ENCODE data around the gene WASF2. TPM values are rescaled to one million over a fixed set of nuclear protein-coding genes. Genes with fewer than 3 reads are reported as not detected.
"Not testable (repeated sequence)": the region's sequence is repeated elsewhere in the genome, so short reads cannot be mapped to it uniquely, and the experiment has no call there.

Gene WASF2
- total RNA-seq, 1 experiment from 2014 or later, result 7.9 TPM

DNA sequence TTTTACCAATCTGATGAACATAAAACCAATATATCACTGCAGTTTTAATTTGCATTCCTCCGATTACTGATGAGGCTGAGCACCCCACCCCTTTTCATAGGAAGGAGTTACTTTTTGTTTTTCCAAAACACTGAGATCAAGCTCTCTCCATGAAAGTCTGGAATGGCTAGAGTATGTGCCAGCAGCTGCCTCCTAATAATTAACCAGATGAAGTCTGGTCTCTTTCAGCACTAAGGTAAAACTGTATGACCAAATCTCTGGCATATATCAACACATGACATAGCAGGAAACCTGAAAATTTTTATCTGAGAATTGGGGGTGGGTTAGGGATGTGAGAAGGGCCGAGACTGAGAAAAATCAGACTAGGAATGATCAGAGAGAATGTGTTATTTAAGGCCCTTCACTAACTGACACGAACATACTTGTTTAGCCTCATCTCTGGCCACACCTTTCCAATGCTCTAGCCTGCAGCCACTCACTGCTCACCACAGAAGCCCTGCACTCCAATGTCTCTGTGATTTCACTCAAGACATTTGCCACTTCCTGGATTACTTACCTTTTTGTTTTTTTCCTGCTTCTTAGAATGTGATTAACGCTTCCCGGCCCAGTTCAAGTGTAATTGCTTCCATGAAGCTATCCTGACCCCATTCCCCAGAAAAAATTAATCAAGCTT is 34.7 kb downstream of the WASF2 start:
- no peak for DNase-seq (ENCODE audit: low spot score)

DNA sequence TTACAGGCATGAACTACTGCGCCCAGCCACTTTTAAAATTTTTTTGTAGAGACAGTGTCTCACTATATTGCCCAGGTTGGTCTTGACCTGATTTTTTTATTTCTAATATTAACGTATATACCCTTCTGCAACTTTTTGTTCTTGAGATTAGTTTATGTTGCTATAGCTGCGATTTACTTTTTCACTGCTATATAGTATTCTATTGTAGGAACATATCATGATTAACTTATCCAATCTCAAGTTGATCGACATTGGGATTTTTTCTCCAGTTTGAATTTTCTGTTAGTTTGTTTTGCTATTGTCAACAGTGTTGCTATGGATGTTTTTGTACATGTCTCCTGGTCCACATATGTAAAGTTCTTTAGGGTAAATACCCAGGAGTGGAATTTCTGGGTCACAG is 35.4 kb downstream of the WASF2 start:
- DNase-seq (ENCODE audit: low spot score), result no peak

DNA sequence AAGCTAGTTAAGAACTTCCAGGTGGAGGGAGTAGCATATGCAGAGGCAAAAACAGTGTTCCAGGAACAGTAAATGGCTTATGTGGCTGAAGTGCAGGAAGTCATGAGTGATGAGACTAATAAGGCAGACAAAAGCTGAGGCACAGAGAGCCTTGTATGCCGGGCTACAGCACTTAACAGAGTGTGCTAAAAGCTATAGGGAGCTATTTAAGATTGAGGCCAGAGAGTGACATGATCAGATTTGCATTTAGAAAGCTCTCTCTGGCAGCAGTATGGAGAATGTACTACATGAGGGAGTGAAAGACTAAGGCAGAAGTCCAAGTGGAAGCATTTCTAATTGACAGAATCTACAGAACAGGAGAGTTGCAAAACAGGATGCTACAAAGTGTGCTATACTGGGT is 38.6 kb downstream of the WASF2 start:
- no peak for DNase-seq (ENCODE audit: low spot score)

DNA sequence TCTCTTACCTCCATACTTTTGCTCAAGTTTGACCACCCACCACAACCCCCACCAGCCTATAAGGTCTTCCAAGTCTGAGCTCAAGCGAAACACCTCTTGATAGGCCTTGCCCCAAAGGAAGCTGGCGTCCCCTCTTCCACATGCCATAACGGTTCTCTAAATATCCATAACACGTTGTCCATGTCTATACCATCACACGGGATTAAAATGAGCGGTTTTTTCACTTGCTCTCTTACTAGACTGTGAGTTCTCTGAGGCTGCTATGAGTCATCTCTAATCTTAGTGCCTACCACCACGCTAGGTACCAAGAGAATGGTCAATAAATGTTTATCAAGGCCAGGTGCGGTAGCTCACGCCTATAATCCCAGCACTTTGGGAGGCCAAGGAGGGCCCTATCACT is 41.0 kb downstream of the WASF2 start:
- no peak for DNase-seq (ENCODE audit: low spot score)

DNA sequence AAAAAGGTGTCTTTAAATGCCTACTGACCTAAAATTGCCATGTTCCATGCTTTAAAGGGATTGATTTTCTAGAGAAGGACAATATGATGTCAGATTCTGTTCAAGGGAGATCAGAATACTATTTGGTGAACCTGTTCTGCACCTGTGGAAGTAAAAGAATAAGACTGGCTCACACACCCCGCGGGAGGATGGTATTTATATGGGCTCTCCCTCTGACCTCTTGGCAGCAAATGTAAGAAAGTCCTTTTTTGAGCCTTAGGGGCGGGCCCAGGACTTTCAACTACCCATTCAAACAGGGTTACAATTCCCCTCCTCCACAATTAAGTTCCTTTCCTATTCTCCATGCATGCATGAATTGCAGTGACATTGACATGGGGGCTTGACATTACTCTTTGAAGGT is 42.1 kb downstream of the WASF2 start:
- DNase-seq (ENCODE audit: low spot score), result no peak

DNA sequence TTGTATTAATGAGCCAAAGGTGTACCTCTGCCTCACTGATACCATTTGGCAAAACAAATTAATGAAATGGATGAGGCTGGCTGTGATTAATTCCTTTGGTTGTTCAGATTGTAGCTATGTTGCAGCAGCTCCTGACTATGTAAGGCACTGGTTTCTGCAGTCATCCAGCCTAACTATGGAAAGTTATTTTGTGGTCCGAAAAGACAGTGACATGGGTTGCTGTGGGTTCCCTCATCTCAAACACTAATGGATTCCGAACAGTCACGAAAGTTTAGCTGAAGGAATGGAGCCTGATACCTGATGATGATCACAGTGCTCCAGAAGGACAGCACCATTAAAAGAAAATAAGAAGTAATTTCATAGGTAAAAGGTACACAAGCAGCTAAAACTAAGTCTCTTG is 42.6 kb downstream of the WASF2 start:
- no peak for DNase-seq (ENCODE audit: low spot score)

DNA sequence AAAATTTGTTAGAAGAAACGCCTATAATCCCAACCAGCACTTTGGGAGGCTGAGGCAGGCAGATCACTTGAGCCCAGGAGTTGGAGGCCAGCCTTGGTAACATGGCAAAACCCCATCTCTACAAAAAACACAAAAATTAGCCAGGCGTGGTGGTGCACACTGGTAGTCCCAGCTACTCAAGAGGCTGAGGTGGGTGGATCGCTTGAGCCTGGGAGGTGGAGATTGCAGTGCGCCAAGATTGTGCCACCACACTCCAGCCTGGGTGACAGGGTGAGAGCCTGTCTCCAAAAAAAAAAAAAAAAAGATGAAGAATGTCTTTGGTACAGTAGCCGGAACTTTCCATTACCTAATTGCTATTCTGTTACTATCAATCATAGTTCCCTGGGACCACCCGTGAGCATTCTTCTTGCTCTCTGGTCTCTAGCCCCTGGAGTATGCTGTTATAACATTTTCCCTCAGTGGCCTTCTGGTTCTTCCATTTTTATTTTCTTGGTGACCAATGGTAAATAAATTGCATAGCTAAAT is 43.4 kb downstream of the WASF2 start:
- no peak for DNase-seq (ENCODE audit: low spot score)

DNA sequence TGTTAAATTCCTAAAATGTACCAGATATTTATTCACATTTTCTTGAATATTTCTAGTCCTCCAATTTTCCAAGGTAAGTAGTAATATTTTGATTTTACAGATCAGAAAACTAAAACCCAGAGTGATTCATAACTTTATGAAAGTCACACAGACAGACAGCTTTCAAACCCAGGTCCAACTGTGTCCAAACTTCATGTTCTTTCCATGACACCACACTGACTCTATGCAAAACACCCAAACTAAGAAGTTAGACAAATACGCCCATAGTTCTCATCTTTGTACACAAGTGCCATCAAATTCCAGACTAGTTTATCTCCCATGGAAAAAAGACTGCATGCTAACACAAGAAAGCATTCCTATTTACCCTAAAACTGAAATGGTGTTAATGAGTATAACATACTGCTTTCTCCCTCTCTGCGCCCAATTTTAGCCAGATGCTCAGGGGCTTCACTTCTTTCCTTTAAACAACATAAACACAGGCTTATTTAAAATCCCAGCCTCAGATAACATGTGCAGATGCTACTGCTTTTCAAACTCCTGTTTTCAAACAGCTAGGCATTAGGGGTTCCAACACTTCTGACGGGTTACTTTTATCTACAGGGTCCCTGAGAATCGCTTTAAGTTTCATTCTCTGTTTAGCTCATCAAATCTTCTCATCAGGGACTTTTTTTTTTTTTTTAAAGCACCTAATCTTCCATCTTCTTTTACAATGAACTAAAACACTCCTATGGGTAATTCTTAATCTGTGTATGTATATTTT is 44.6 kb downstream of the WASF2 start:
- no peak for DNase-seq (ENCODE audit: low spot score)

DNA sequence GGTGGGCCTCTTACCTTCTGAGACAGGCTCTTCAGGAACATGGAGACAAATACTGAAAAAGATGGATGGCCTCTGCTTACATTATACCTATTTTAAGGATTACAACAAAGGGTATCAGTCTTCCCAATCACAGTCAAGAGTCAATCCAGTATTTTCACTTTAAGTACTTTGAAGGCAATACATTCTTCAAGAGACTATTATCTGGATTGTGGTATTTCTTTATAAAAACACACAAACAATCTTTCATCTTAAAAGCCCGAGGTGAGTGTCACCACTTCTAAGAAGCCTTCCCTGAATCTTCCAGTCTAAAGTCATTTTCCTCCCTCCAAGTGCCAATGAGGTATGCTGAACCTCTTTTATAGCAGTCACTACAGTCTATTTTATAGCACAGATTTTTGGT is 45.3 kb downstream of the WASF2 start:
- no peak for DNase-seq (ENCODE audit: low spot score)

DNA sequence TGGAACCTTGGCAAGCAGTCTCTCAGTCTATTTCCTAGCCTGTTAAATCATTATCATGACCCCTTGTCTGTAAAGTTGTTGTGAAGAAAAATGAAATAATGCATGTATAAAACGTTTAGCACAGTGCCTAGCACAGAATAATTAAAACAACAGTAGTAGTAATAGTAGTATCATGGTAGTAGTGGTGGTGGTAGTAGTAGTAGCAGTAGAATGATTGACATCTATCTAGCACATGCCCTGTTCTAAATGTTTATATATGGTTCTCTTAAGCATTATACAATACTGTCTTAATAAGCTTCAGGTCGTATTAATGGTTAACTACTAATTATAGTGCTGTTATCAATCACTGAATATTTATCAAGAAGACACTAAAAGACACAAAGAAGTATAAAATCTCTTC is 50.8 kb downstream of the WASF2 start:
- no peak for DNase-seq (ENCODE audit: low spot score)

DNA sequence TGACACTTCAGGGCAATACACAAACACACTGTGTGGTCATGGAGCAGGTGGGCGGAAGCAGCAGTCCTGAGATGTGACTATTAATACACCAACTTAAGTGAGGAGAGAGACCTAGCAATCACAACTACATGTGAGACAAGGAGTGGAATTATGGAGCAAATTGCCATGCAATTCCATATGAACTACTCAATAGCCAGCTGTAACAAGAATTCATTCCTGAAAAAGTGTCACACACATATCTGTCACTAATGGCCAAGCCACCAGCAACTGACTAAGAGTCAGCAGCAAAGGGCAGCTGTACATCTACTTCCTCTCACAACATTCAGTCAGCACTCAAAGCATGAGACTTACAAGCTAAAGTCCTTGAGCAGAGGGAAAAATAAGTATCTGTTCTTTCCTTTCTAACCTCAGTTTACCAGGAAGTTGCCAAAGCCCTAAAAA is 51.3 kb downstream of the WASF2 start:
- DNase-seq (ENCODE audit: low spot score), result no peak

DNA sequence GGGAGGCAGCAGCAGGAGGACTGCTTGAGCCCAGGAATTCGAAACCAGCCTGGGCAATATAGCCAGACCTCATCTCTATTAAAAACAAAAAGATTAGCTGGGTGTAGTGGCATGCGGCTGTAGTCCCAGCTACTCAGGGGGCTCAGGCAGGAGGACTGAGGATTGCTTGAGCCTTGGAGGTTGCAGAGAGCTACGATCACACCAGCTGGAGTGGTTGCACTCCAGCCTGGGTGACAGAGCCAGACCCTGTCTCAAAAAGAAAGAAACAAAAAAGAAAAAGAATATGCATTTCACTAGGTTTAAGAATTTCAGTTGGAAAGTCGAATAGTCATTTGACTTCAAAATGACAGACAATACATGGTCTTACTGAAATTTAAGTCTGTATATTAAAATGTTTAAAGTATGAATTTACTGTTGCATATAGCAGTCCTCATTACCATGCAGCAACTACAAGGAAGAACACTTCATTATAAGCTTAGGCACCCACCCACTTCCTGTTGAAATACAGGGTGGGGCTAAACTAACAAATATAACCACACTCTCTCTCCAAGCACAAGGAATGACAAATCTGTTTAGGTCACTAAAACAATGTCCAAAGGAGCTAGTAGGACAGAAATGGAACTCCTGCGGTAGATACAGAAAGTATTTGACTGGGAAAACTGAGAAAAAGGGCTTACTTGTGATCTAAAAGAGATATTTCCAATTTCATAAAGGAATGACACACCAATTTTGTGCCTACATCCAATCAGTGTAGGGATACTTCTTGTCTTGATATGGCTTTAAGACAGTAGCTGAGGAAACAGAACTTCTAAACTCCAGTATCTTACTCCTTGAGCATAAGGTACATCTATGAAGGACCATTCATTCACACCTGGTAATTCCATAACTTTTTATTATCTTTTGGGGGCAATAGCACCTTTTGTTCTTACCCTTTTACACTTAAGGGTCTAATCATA is 53.5 kb downstream of the WASF2 start:
- peak; percentile 78 for DNase-seq (ENCODE audit: low spot score)

DNA sequence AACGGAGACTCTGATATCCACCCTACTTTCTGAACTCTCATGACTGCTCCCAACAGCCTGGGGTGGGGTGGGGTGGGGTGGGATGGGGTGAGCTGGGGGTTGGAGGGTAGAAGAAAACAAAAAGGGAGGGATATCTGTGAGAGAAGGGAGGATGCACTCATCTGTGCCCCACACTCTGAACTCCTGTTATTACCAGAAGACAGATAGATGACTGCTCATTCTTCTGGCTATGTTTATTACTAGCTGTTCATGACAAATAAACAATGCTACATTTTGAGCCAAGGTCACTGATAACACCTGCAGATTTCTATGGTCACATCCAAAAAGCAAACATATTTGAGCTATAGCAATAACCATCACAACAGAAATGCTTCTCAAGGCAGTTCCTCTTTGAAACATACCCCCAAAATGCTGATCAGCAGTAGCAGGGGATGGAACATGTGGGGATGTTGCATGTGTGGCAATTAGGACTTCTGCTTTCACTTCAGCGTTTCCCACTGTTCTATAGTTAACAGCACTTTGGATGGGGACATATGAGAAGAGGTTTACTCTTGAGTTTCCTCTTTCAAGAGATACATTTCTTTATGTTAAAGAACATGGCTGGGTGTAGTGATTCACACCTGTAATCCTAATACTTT is 54.3 kb downstream of the WASF2 start:
- DNase-seq (ENCODE audit: low spot score), result no peak

DNA sequence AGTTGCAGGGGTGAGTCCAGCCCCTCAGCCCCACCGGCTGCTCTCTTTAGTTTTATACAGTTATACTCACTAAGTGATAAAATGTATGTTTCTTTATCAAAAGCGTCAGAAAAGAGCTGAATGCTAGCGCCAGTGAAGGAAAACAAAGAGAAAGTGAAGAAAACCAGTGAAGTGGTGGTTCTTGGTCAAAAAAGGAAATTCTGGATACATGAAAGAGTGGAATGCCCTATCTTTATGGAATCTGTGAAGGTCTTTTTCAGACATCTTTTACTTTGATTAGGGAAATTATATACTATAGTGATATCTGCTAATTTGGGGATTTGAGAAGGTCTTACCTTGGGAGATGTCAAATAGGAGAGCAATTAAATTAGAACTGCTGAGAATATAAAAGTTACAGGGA is 56.3 kb downstream of the WASF2 start:
- no peak for DNase-seq (ENCODE audit: low spot score)

DNA sequence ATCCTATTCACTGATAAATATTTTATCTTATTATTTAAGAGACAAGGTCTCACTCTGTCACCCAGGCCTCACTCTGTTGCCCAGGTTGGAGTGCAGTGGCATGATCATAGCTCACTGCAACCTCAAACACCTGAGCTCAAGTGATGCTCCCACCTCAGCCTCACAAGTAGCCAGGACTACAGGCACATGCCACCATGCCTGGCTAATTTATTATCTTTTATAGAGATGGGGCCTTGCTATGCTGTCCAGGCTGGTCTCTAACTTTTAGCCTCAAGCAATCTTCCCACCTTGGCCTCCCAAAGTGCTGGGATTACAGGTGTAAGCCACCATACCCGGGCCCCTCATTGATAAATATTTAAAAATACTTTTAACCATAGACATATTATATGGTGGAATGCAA is 57.2 kb downstream of the WASF2 start:
- not testable (repeated sequence) for DNase-seq (ENCODE audit: low spot score)

DNA sequence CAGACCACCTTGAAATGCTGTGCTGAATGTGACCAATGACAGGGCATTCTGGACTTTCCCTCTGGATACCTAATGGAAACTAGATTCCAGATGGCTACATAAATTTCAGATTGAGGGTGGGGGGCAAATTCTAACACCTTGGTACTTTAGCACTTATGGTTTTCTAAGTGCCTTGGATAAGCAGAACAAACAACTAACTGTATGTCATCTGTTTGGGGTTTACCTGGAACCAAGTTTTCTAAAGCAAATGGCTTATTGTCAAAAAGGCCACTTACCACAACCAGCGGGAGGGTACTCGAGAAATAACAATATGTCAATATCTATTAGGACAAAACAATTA is 58.4 kb downstream of the WASF2 start:
- DNase-seq (ENCODE audit: low spot score), result no peak

DNA sequence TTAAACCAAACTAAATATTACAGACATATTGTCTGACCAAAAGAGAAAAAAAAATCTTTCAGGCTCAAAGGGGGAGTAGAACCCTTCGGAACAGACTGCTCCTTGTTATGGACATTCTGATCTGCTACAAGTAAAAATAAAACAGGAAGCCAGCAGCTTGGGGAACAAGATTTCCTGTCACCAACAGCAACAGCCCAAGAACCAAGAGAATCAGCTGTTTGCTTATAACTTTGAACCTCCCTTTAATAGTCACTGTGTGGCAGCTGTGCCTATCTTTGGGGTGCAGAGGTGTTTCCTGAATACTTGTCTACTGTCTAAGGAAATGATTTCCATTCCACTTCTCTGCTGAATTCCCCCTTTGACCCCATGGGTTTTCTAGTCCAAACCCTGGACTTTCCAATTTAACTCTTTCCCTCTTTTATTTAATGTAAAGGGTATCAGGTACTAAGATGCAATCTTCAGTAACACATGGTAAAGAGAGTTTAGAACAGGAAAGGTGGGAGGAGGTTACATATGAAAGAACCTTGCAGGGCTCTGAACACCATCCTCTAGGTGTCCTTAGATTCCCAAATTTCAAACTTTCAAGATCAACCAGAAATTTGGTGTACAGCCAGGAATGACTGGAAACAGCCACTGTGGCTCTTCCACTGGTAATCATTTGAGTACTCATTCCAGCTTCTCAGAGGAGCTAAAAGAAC is 58.9 kb downstream of the WASF2 start:
- no peak for DNase-seq (ENCODE audit: low spot score)

DNA sequence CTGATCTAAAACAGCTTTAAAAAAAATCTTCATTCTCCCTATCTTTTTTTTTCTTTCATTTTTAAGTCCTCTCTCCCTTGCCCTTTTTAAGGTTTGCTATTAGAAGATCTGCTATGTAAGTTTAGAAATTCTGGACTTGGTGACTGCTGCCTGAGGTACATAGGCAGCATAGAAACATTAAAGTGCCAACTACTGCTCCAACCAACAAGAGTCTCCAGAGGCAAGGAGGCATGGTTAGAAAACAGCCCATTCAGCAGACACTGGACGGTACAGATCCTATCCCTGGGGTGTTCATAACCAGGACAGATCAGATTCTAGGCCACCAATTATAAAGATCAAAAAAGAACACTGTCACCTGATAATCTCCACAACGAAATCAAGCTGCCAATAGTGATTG is 60.9 kb downstream of the WASF2 start:
- no peak for DNase-seq (ENCODE audit: low spot score)

DNA sequence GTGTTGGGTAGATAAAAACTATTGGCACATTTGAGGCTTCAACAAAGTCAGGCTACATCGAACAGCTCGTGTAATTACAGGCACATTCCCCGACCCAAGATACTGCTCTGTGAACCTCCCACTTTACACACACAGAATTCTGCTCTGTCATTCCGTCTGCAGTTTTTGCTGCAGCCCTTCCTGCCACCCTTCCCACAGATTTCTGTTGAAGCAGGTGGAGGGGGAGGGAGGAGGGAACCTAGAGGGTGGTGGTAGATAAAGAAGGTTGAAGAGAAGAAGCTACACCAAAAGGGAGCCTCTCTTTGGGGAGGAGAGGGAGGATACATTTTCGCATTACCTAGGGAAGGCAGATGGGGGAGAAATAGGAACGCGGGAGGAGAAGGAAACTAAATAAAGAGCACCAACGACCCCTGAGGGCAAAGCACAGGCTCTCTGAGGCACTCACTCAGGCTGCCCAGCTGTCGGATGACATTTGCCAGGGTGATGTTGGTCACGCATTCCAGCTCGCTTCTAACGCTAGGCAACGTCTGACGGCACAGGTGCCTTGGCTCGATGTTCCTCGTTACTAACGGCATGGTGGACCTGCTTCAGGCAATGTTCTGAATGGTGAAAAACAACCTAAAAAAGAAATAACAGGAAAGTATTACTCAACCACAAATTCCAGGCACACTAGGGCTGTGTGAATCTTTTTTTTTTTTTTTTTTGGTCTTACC is 61.5 kb downstream of the WASF2 start:
- no peak for DNase-seq (ENCODE audit: low spot score)

DNA sequence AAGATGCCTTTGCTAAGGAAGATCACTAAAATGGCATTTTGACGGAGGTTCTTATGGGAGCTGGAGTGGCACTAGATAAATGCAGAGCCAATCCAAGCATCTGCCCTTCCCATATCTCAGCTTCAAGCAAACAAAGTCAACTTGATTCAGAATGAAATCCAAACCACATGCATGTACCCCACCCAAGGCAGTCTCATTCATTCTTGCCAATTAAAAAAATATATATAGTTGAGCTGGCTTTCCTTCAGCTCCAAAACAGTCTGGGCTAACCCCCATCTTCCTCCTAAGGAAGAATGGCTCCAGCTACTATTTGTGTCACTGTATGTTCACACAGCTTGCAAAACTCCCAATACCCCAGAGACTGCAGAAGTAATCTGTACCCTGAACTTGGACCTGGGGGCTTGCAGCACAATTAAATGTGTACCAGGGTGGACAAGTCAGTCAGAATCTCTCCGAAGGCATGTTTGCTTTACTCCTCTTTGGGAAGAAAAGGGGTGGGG is 62.1 kb downstream of the WASF2 start:
- DNase-seq (ENCODE audit: low spot score), result no peak
